ENCODE results near the gene MAL.
"Not testable (repeated sequence)": the region's sequence is repeated elsewhere in the genome, so short reads cannot be mapped to it uniquely, and the experiment has no call there.

Gene MAL

GRCh38 chr2:95075440-95076132, 50.1 kb downstream of the MAL start:
- Histone ChIP-seq H3K4me1 (ENCODE audit: insufficient read depth, low read length) (peaks cover 13% of the 10 kb centered on the region), H3K9ac (ENCODE audit: low read depth, low read length) (no peak overlapping the region), H3K36me3 (ENCODE audit: insufficient read depth, low read length) (no peaks in the 10 kb centered on the region), H3K9me3 (ENCODE audit: control insufficient read depth, insufficient read depth, low read length) (no peaks in the 10 kb centered on the region)

- H3K9ac ChIP-seq (ENCODE audit: low read depth, low read length), result peak overlapping the region; percentile 52
- no peaks in the 10 kb centered on the region for H3K9me3 ChIP-seq (ENCODE audit: control insufficient read depth, insufficient read depth, low read length)
- peaks cover 13% of the 10 kb centered on the region for H3K4me1 ChIP-seq (ENCODE audit: insufficient read depth, low read length)
- no peaks in the 10 kb centered on the region for H3K36me3 ChIP-seq (ENCODE audit: insufficient read depth, low read length)
Observed at GRCh38 chr2:95076705-95077529, 51.4 kb downstream of the MAL start.

GRCh38 chr2:95077530-95077825, 52.0 kb downstream of the MAL start:
- H3K4me1 ChIP-seq (ENCODE audit: insufficient read depth, low read length), result peaks cover 13% of the 10 kb centered on the region
- no peaks in the 10 kb centered on the region for H3K36me3 ChIP-seq (ENCODE audit: insufficient read depth, low read length)
- no peaks in the 10 kb centered on the region for H3K9me3 ChIP-seq (ENCODE audit: control insufficient read depth, insufficient read depth, low read length)
- H3K9ac ChIP-seq (ENCODE audit: low read depth, low read length), result no peak overlapping the region

GRCh38 chr2:95077861-95078603, 52.5 kb downstream of the MAL start:
- H3K36me3 ChIP-seq (ENCODE audit: insufficient read depth, low read length), result no peaks in the 10 kb centered on the region
- H3K9me3 ChIP-seq (ENCODE audit: control insufficient read depth, insufficient read depth, low read length), result no peaks in the 10 kb centered on the region
- H3K4me1 ChIP-seq (ENCODE audit: insufficient read depth, low read length), result peaks cover 13% of the 10 kb centered on the region

GRCh38 chr2:95079199-95079683, 53.7 kb downstream of the MAL start:
- no peaks in the 10 kb centered on the region for H3K36me3 ChIP-seq (ENCODE audit: insufficient read depth, low read length)

More at GRCh38 chr2:95077861-95078603, 52.5 kb downstream of the MAL start:
- H3K9ac ChIP-seq (ENCODE audit: low read depth, low read length), result no peak overlapping the region

GRCh38 chr2:95082477-95082876, 57.0 kb downstream of the MAL start:
- H3K9ac ChIP-seq (ENCODE audit: low read depth, low read length), result no peak overlapping the region
- peaks cover 15% of the 10 kb centered on the region for H3K4me1 ChIP-seq (ENCODE audit: insufficient read depth, low read length)
- H3K36me3 ChIP-seq (ENCODE audit: insufficient read depth, low read length), result peaks cover 3% of the 10 kb centered on the region; the same call in 1 of the 2 replicates
- no peaks in the 10 kb centered on the region for H3K9me3 ChIP-seq (ENCODE audit: control insufficient read depth, insufficient read depth, low read length)

More at GRCh38 chr2:95079199-95079683, 53.7 kb downstream of the MAL start:
- Histone ChIP-seq H3K9me3 (ENCODE audit: control insufficient read depth, insufficient read depth, low read length) (no peaks in the 10 kb centered on the region), H3K4me1 (ENCODE audit: insufficient read depth, low read length) (peaks cover 13% of the 10 kb centered on the region), H3K9ac (ENCODE audit: low read depth, low read length) (peak overlapping the region; percentile 33)

GRCh38 chr2:95086017-95086416, 60.5 kb downstream of the MAL start:
- Histone ChIP-seq H3K9ac (ENCODE audit: low read depth, low read length) (no peak overlapping the region), H3K9me3 (ENCODE audit: control insufficient read depth, insufficient read depth, low read length) (no peaks in the 10 kb centered on the region), H3K36me3 (ENCODE audit: insufficient read depth, low read length) (peaks cover 7% of the 10 kb centered on the region; the same call in 1 of the 2 replicates), H3K4me1 (ENCODE audit: insufficient read depth, low read length) (peaks cover 4% of the 10 kb centered on the region; the same call in 1 of the 2 replicates)

GRCh38 chr2:95087379-95087778, 61.9 kb downstream of the MAL start:
- H3K36me3 ChIP-seq (ENCODE audit: insufficient read depth, low read length), result peaks cover 16% of the 10 kb centered on the region
- H3K4me1 ChIP-seq (ENCODE audit: insufficient read depth, low read length), result peaks cover 4% of the 10 kb centered on the region; the same call in 1 of the 2 replicates
- no peaks in the 10 kb centered on the region for H3K9me3 ChIP-seq (ENCODE audit: control insufficient read depth, insufficient read depth, low read length)
- H3K9ac ChIP-seq (ENCODE audit: low read depth, low read length), result no peak overlapping the region

GRCh38 chr2:95091885-95092555, 66.5 kb downstream of the MAL start:
- Histone ChIP-seq H3K9me3 (ENCODE audit: control insufficient read depth, insufficient read depth, low read length) (no peaks in the 10 kb centered on the region), H3K9ac (ENCODE audit: low read depth, low read length) (no peak overlapping the region), H3K36me3 (ENCODE audit: insufficient read depth, low read length) (peaks cover 15% of the 10 kb centered on the region), H3K4me1 (ENCODE audit: insufficient read depth, low read length) (peaks cover 4% of the 10 kb centered on the region; the same call in 1 of the 2 replicates)

- H3K36me3 ChIP-seq (ENCODE audit: insufficient read depth, low read length); H3K4me1 ChIP-seq (ENCODE audit: insufficient read depth, low read length); H3K9ac ChIP-seq (ENCODE audit: low read depth, low read length); H3K9me3 ChIP-seq (ENCODE audit: control insufficient read depth, insufficient read depth, low read length): not testable (repeated sequence)
Observed at GRCh38 chr2:95098273-95098672, 72.8 kb downstream of the MAL start.

GRCh38 chr2:95099910-95100309, 74.4 kb downstream of the MAL start:
- Histone ChIP-seq H3K4me1 (ENCODE audit: insufficient read depth, low read length) (no peaks in the 10 kb centered on the region), H3K9me3 (ENCODE audit: control insufficient read depth, insufficient read depth, low read length) (no peaks in the 10 kb centered on the region), H3K9ac (ENCODE audit: low read depth, low read length) (no peak overlapping the region), H3K36me3 (ENCODE audit: insufficient read depth, low read length) (peaks cover 9% of the 10 kb centered on the region; the same call in 1 of the 2 replicates)
